Measurements from ENCODE around the gene ABAT. TPM values are rescaled to one million over a fixed set of nuclear protein-coding genes. Genes with fewer than 3 reads are reported as not detected.
A peak's percentile ranks its signal among the peaks of the same experiment; 100 is the strongest.
"Not testable (repeated sequence)": the region's sequence is repeated elsewhere in the genome, so short reads cannot be mapped to it uniquely, and the experiment has no call there.

Gene ABAT
- total and polyA plus RNA-seq, 2 of the 8 experiments (the other 6 are each of a cell fraction or from before 2014, with no cell fraction given): 6.4 to 8.4 TPM

DNA sequence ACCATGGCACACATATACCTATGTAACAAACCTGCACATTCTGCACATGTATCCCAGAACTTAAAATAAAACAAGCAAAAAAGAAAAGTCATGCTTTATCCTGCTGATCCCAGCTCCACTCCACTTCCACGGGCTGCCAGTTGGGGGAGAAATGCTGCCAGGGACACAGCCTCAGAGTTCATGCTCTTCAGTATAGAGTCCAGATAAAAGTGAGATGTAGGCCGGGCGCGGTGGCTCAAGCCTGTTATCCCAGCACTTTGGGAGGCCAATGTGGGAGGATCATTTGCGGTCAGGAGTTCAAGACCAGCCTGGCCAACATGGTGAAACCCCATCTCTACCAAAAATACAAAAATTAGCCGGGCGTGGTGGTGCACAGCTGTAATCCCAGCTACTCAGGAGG is 22.5 kb upstream of the ABAT start:
- not testable (repeated sequence) for H2AFZ ChIP-seq (ENCODE audit: low read length); H2BK120ac ChIP-seq (replicated peaks; ENCODE audit: low read depth, low read length); H2BK5ac ChIP-seq (ENCODE audit: low read depth, low read length); H3K4me2 ChIP-seq (ENCODE audit: insufficient read depth in 1 of 2, low read depth in 2 of 2, low read length in 2 of 2); H3K23ac ChIP-seq (ENCODE audit: insufficient read length); H3K4ac ChIP-seq (replicated peaks; ENCODE audit: insufficient read length, low read depth, low read length); H3K79me2 ChIP-seq (ENCODE audit: control insufficient read depth in 1 of 2, insufficient read depth in 2 of 2, low read length in 2 of 2); H2BK15ac ChIP-seq (ENCODE audit: low read length); H3K9me3 ChIP-seq (ENCODE audit: insufficient read depth in 2 of 2, low read depth in 1 of 2, low read length in 1 of 2); H2AK5ac ChIP-seq (ENCODE audit: low read depth, low read length); H3K79me1 ChIP-seq (ENCODE audit: low read depth, low read length); H3K4me3 ChIP-seq (ENCODE audit: extremely low read depth in 1 of 4, insufficient read depth in 2 of 4, low read depth in 3 of 4, low read length in 4 of 4); H3K18ac ChIP-seq (ENCODE audit: extremely low read depth, low read length); H3K14ac ChIP-seq (ENCODE audit: insufficient read length); H4K20me1 ChIP-seq (replicated peaks in 1 of 2; ENCODE audit: control insufficient read depth in 1 of 2, insufficient read depth in 2 of 2, low read length in 2 of 2); H3K27me3 ChIP-seq (replicated peaks in 1 of 4; ENCODE audit: control insufficient read depth in 3 of 4, extremely low read depth in 1 of 4, insufficient read depth in 3 of 4, low read length in 3 of 4); H2BK12ac ChIP-seq (ENCODE audit: low read depth, low read length); H3K4me1 ChIP-seq (replicated peaks in 1 of 4; ENCODE audit: control insufficient read depth in 3 of 4, insufficient read depth in 4 of 4, low read length in 3 of 4); H3K27ac ChIP-seq (ENCODE audit: low read depth, low read length); H4K91ac ChIP-seq (replicated peaks; ENCODE audit: insufficient read length, low read length); H3K9ac ChIP-seq (replicated peaks in 1 of 4; ENCODE audit: extremely low read depth in 1 of 4, low read depth in 3 of 4, low read length in 3 of 4); H3K56ac ChIP-seq (replicated peaks; ENCODE audit: insufficient read length, low read depth, low read length); H3K23me2 ChIP-seq (ENCODE audit: low read depth, low read length); FAIRE-seq; H4K5ac ChIP-seq (ENCODE audit: insufficient read length, low read depth, low read length); H2BK20ac ChIP-seq (ENCODE audit: low read length)
- peaks cover 4 to 18% (median 13%) of the 10 kb centered on the region in 4 experiments; a peak in 7 of 8 replicates for H3K36me3 ChIP-seq (ENCODE audit: control insufficient read depth in 2 of 4, insufficient read depth in 4 of 4, low read length in 3 of 4)
- ChIA-PET POLR2A (ENCODE audit: partially characterized antibody) (interaction anchor here (0.5 to 1.0 kb wide), 6 partner anchors 43 to 170 kb away, joined by 3 to 4 read pairs (median 3); no protein-coding TSS in a partner anchor), CTCF (ENCODE audit: partially characterized antibody) (interaction anchor here (0.5 to 27.6 kb wide), 16 partner anchors 10 to 230 kb away, joined by 3 to 404 read pairs (median 4); partner anchors contain the start of genes LITAFD, PMM2 and TMEM186)
- peak; percentile 42 to 55; a peak in 3 of 4 replicates for TF ChIP-seq RAD21 (IDR thresholded peaks at IDR 0.05 in 1 of 2, conservative IDR thresholded peaks at IDR 0.05 in 1 of 2; ENCODE audit: low read depth in 2 of 2, low read length in 2 of 2)
- TF ChIP-seq, protein P1, sequence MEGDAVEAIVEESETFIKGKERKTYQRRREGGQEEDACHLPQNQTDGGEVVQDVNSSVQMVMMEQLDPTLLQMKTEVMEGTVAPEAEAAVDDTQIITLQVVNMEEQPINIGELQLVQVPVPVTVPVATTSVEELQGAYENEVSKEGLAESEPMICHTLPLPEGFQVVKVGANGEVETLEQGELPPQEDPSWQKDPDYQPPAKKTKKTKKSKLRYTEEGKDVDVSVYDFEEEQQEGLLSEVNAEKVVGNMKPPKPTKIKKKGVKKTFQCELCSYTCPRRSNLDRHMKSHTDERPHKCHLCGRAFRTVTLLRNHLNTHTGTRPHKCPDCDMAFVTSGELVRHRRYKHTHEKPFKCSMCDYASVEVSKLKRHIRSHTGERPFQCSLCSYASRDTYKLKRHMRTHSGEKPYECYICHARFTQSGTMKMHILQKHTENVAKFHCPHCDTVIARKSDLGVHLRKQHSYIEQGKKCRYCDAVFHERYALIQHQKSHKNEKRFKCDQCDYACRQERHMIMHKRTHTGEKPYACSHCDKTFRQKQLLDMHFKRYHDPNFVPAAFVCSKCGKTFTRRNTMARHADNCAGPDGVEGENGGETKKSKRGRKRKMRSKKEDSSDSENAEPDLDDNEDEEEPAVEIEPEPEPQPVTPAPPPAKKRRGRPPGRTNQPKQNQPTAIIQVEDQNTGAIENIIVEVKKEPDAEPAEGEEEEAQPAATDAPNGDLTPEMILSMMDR (IDR thresholded peaks at IDR 0.05; ENCODE audit: control extremely low read depth in 1 of 3, insufficient read depth in 1 of 3, low read depth in 1 of 3, low read length in 3 of 3): peak; percentile 55 to 72 (median 59)
- WGBS, 2 experiments (ENCODE audit: extremely low coverage in 1 of 2, insufficient coverage in 1 of 2, insufficient read length in 1 of 2, insufficient replicate concordance in 2 of 2, low coverage in 1 of 2, low lambda C conversion rate in 2 of 2, missing lambda C conversion rate in 1 of 2): 83% methylated on average over 6 of the region's 7 CpGs; no CpG with 5 or more reads in 1 of the 2 experiments
- H4K8ac ChIP-seq (ENCODE audit: extremely low read depth, insufficient read depth, low read length): peak overlapping the region; percentile 3; the same call in 1 of the 2 replicates
- peak in 1 of 2 experiments; percentile 57 for DNase-seq (ENCODE audit: low read depth in 1 of 2, low spot score in 2 of 2)
